Measurements from ENCODE around the gene PLXNC1.
A peak's percentile ranks its signal among the peaks of the same experiment; 100 is the strongest.

The PLXNC1 gene

DNA sequence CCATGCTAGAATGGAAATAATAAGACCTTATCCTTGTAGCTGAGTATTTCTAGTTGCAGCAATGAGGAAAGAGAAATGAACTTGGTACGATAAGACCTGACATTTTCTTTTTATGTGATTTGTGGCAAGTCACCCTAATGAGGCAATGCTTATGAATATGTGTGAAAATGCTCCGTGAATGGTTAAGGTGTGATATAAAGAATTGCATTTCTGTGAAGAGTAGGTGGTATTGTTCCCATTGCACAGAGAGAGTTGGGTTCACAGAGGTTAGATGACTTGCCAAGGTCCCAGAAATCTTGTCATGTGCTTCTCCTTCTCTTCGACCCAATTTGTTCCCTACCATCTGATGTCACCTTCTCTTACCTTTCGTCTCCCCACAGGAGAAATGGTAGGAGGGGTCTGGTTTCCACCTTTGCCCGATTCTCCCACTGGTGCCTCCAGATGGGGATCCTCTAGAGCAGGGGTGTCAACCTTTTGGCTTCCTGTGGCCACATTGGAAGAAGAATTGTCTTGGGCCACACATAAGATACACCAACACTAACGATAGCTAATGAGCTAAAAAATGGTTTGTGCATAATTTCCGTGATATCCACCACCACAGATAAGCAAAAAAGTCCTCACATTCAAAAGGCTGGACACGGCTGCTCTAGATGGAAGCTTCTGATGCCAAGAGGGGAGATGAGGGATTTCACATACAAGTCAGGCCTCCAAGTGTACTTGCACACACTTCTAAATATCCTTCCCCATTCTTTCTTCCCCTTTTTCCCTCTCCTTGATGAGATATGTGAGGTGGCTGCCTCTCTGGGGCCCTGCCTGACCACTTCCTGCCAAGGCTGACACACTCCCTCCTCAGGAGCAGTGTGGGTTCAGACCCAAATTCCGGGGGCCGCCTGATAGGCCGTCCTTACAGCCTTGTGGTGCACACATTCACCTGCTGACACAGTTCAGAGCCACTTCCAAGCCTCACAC lies 96.1 kb downstream of the PLXNC1 start:
- peak in 1 of 2 experiments; percentile 20 for DNase-seq

DNA sequence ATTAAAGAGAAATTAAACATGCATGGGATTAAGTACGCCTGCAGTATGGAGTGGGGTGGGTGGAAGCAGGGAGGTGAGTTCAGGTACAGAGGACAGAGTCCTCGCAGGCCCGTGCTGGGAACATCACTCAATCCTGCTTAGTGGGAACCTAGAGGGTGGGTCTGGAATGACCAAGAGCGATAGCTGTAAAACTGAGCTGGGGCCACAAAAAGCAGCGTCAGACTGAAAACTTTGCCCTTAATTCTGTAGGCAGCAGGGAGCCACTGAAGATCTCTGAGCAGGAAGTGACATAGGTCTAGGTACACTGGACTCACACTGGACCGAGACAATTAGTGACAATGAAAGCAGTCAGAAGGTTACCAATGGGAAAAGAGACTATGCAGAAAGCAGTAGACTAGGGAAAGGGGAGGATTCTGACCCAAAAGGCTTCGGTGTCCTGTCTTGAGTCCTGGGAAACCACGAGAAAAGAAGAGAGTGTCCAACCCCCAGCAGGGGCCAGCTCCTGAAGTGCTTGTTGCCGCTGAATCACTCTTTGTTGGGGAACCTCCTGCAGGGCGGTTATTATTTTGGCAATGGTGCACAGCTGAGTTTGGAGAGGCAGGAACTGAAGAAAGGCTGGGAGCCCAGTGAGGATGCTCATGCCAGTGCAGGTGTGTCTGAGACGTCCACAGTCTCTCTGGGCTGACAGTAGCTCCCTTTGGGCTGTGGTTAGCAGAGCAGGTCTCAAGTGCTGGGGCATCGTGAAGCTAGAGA lies 97.4 kb downstream of the PLXNC1 start:
- DNase-seq: no peak

DNA sequence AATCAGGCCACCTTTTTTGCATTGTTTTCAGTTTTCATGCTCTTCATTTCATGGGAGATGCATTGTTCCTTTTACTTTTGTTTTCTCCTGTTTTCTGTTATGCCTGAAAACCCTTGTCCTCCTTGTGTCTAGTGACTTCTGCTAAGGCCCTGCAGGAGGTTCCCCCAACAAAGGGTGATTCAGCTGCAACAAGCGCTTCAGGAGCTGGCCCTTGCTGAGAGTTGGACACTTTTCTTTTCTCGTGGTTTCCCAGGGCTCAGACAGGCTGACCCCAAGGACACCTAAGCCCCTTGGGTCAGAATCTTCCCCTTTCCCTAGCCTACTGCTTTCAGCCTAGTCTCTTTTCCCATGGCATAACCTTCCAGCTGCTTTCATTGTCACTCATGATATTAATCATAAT lies 98.9 kb downstream of the PLXNC1 start:
- DNase-seq: no peak

DNA sequence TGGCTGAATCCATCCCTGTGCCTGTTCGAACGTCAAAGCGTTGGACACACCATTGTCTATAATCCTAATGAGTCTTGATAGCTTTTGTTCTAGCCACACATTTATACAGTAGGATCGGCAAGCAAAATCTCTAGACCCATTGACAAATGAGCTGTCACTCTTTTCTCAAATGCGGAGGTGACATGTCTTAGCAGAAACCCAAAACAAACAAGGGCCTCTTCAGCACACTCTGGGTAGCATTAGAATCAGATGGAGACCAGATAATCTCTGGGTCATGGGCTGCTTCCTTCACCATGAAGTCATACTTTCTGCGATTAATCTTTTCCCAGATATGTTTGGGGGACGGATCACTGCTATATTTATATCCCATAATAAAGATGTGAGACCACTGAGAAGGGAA lies 100.2 kb downstream of the PLXNC1 start:
- DNase-seq: no peak

DNA sequence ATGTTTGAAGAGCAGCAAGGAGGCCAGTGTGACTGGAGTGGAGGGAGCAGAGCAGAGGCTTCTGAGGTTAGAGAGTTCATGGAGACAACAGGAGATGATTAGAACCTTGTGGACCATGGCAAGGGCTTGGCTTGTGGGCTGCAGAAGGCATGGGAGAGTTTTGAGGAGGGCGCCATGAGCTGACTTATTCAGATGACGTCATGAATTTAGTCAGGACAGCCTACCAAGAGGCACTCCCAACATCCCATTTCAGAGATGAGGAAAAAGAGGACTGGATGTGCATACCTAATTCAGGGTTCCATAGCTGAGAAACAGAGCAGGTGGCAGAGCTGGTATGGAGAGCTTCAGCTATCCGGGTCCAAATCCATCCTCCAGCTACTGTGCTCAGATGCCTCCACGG lies 101.8 kb downstream of the PLXNC1 start:
- no peak for DNase-seq

DNA sequence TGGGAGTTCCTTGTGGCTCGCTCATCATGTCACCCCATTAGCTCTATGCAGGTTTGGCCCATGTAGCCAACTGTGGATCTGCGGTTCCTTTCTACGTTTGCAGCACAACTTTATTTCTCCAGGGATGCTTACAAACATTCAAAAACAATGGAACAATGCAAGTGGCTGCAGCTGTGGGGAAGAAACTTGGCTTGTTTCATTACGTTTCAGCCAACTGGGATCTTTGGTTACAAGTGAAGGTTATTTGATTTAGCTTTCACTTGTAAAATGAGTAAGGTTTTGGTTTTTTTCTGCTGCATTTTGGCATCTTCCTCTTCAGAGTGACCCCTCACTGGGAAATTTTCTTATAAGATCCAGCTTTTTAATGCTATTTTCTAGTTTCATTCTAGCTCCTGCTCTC lies 105.9 kb downstream of the PLXNC1 start:
- DNase-seq: no peak

DNA sequence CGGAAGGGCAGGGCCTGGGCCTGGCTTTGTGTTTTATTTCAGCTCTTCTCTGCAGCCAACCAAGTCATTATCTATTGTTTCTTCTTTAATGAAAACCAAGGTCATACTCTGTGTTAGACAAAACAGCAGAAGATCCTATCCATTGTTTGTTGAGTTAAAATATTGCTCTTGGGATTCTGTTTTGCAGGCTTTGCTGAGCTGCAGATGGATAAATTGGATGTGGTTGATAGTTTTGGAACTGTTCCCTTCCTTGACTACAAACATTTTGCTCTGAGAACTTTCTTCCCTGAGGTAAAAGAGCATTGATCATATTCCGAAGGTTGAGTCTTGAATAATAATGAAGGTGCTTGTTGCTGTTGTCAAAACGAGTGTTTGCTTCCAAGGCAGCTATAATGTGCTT lies 106.6 kb downstream of the PLXNC1 start:
- no peak for DNase-seq

DNA sequence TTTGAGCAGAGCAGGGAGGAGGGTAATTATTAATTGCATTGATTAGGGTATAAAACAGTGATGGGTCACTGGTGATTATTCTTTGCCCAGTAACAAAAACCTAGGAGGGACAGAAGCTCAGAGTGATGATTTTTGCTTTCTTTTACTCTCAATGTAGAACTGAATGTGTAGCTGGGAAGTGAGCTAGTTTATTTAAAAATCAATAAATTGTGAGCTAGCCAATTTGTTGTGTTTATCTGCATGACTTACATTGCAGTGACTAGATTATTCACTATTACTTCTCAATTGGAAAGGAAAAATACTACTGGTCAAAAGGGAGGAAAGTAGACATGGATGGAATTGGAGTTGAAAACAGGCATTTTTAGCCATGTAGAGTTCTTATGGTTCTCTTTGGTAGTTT lies 107.1 kb downstream of the PLXNC1 start:
- DNase-seq: no peak

DNA sequence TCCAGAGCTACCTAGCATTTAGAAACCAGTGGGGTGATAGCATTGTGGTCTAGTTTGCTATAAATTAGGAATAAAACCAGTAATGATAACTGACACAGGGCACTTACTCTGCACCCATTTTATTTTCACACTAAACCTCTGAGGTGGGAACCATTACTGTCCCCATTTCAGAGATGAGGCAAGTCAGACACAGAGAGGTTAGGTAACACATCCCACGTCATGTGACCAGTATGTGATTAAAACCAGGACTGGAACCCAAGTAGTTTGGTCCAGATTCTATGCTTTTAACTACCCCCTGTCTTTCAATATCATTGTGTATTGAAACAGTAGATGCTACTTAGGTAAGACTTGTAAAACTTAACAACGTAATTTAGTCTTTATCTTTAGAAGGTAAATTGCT lies 110.2 kb downstream of the PLXNC1 start:
- DNase-seq: no peak

DNA sequence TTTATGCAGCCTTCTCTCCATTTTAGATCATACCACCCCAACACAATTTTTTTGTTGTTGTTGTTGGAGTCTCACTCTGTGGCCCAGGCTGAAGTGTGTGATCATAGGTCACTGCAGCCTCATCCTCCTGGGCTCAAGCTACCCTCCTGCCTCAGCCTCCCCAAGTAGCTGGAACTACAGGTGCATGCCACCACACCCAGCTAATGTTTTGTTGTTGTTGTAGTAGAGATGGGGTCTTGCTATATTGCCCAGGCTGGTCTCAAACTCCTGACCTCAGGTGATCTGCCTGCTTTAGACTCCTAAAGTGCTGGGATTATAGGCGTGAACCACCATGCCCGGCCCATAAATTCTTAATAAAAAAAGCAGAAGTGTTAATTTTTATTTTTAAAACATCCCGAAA lies 111.6 kb downstream of the PLXNC1 start:
- no peak for DNase-seq

DNA sequence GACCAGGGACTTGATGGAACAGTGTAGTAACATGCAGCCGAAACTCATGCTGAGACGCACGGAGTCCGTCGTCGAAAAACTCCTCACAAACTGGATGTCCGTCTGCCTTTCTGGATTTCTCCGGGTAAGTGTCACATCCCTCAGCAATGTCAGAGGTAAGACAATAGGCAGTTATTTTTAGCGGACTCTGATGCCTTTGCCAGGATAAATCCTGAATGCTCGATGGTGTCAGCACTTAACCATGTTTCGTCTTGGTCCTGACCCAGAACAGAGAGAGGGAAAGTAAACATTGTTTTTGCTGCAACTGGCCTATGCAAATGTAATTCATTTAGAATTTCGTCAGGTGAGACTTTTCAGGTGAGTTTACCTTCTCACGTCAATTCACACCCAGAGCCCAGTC lies 112.3 kb downstream of the PLXNC1 start:
- DNase-seq: no peak

DNA sequence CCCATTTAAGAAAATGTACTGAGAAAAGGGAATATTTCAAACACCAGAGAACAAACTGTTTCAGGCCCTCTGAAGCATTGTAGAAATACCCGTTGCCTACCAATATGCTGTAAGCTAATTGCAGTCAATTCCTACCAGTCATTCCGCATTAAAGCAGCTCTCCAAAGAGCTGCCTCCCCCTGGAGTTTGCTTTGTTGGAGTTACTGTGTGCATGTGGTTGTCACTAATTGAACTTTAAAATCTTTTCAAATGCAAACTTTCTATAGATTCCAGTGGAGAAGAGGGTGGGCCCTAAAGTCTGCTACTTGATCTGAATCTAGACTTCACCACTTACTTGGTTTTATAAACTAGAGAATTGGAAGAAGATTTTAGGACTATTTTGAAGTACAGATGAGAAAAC lies 112.7 kb downstream of the PLXNC1 start:
- no peak for DNase-seq

DNA sequence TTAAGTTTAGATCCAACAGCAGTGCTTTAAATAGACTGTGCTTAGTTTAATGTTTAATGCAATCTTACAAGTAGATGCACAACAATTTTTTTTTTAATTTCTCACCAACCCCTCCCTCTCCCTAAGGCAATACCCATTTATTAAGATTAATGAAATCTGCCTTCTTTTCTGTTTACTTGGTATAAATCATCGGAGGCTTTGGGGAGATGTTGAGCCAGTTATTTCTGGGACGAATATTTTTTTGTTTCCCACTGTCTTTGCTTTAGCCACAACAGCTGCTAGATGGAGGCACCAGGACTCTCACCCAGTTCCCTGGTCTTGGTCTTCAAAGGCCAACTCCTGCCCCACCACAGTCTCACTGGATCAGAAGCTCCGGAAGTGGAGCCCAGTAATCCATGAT lies 113.4 kb downstream of the PLXNC1 start:
- DNase-seq: no peak

DNA sequence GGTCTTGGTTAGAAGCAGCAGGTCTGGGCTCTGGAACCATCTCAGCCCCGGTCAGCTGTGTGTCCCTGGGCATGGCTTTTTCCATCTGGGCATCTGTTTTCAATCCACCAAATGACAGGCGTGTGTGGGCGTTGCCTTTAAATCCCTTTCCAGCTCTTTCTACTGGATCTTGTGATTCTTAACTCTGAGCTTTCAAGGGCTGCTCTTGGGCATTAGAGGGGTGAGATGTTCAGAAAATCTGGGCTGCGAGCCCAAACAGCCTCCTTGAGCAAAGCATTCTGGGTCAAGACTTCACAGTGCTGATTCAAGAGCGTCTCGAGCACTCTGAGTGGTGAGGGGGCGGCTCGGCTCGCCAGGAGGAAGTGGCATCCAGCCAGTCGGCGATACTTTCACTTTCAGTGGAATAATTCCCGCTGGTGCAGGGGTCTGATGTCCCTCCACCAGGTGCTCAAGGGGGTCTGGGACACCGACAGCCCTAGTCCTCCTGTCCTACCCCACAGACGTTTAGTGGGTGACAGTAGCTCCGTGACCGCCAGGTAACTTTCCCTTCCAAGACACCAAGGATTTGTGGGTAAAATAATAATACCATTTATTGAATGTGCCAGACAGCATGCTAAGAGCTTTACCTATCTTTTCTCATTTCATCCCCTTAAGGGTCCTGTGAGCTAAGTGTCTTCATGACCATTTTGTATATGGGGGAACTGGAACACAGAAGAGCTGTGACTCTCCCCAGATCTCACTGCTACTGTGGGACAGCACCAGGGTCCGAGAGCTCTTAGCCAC lies 114.0 kb downstream of the PLXNC1 start:
- peak; percentile 58 to 83 for DNase-seq

DNA sequence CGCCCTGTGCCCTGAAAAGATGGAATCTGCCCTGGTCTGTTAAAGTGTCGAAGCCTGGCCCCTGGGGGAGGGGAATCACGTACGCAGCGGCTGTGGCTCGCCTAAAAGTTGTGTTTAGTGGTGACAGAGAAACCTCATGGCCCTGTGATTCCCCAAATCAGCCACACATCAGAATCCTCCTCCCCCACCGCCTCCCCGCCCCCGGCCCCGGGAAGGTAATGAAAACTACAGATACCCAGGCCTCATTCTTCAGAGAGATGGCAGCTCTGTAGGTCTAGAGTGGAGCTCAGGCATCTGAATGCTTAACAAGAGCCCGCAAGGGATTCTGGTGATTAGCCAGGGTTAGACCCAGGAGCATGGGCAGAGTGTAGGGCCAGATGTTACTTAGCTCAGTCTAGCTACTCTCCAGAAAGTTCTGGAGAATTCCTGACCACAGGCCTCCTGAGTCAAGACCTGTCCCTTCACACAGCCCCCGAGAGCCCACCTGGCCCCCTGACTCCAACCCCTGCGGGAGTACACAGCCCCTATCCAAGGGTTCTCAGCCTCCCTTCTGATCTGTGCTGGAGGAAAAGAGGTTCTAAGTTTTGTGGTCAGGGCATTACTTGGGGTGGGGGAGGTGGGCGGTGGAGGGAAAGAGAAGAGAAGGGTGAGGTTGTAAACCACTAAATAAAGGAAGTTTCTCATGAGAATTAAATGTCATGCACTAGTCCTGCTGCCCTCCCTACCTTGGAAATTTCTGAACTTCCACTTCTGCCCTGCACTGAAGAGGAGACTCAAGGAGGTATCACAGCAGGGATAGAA lies 114.8 kb downstream of the PLXNC1 start:
- peak; percentile 61 to 74 for DNase-seq

DNA sequence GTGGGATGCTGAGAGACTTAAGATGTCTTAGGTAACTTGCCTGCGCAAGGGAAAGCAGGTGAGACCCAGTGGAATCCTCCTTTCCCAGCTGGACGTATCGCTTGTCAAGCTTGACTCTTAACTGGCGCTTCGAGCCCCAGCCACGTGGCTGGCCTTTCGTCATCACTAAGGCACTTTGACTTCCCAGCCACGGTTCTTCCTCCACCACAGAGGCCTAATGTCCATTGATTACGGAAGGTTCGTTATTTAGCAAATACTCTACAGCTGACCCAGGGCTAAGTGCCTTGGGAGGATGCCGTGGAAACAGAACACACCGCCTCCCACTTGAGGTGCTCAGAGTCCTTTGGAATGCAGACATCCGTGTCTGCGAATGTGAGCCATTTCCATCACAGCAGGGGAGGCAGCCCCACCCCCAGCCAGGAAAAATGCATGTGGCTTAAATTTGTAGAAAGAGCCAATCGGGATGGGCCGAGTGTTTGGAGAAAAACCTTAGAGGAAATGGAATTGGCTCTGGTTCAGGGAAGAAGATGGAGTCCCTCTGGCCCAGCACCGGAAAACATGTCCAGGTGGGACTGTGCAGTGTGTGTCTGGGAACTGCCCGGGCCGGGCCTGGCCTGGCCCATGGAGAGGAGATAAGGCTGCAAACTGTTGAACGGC lies 115.7 kb downstream of the PLXNC1 start:
- DNase-seq: no peak

DNA sequence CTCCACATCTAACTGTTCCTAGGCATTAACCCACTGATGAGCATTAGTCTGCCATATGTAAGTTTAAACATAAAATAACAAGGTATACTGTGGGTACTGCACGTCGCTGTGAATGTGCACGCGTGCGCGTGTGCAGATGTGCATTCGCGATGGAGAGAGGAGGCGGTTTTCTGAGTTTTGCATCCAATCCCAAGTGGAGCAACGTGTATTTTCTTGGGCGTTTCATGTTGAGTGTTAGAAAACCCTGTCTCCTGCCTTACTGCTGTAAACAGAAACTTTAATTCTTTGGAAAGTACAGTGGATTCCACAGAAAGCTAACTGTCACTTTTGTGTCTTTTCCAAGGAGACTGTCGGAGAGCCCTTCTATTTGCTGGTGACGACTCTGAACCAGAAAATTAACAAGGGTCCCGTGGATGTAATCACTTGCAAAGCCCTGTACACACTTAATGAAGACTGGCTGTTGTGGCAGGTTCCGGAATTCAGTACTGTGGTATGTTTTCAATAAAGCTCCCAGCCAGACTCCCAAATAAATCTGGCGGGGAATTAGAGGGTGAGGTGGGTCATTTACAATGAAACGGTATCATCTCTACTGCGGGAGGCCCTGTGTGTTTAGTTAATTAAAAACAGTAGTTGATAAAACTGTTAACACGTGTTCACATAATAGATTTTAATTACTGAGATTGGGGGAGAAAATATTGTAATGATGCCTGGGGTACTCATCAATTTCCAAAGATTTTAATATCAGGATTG lies 116.5 kb downstream of the PLXNC1 start:
- DNase-seq: no peak

DNA sequence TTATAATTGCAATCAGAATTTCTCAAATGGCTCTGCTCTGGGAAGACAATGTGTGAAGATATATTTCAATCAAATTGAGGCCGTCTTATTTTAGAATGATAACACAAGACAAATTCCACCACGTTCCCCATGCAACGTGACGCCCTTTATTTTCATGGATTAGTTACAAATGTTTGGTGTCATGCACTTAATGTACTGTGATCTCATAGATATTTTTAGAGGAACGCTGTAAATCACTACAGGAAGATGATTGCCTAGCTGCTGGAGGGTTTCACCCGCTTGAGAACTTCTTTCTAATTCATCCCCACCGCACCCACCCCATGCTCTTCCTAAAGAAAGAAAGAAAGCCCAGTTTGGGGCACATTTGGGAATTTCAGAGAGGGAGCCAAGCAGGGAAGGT lies 117.2 kb downstream of the PLXNC1 start:
- no peak for DNase-seq

DNA sequence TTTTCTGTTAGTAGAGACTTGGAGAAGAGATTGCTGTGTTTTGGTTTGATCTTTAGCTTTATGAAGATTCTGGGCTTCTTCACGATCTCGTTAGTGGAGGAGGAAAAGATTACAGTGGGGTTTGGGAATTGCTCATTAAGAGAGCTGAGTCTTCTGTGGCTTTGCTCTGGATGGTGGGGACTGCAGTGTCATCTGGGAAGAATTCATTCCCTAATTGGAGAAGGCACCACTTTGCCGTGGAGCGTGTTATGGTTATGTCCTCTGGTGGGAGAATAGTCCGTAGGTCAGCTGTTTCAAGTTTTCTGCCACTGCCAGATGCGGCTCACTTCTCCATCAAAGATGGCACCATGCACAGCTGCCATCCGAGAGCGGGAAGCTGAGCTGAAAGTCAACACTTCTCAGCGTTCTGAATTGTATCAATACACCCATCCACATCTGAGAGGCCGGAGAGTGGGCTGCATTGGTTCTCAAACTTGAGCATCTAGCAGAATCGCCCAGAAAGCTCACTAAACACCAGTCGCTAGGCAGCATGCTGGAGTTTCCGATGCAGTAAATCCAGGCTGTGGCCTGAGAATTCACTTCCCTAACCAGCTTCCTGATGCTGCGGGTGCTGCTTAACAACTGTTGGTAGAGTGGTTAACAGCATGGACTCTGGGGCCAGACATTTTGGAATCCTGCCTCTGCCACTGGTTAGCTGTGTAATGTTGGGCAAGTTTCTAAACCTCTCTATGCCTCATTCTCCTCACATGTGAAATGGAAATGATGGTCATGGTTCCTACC lies 117.8 kb downstream of the PLXNC1 start:
- DNase-seq: no peak

DNA sequence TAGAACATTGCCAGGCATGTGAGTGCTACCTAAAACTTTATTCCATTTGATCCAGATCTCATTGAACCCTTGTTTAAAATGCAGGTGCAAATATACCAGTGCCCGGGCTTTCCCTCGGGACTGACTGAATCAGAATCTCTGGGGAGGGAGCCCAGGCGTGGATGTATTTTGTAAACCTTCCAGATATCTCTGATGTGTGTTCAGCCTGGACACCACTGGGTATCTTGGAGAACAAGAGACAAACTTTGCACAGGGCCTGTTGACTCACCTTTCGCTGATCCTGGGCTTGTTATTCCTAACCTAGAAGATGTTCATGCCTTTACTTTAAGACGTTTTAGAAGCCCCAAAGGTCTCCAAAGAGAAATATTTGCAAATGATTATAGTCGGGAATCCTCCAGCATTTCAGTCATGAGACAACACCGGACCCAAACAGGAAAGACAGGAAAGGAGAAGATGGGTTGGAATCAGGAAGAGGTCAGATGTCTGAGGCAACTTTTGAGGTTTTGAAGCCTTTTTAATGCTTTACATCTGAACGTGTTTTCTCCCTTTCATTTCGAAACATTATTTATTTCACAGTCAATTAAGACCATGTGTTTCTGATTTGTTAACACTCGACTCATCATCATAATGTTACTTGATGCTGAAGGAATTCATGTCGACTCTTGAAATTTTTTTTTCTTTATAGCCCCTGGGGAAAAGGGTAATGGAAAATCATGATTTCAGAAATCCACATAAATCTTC lies 118.6 kb downstream of the PLXNC1 start:
- no peak for DNase-seq
